Peyer's patch (tissue), 4 donors: ENCODE measurements around the gene FBXO31. TPM values are rescaled to one million over a fixed set of nuclear protein-coding genes. Genes with fewer than 3 reads are reported as not detected.

Experiments used
- total RNA-seq, 4 donors: library from RNA; depleted of rRNA; stranded (reverse); fragments of >200 nt; gene quantifications; one replicate each; pipeline ENCODE4 v1.1.0, GENCODE V29; 2016

FBXO31 gene
- total RNA-seq, 4 donors from 2014 or later: 135 to 207 (median 191) TPM

Other genes starting within 250 kb of the FBXO31 start
- gene C16orf95, start 66.4 kb downstream of the FBXO31 start, total RNA-seq: 1 to 10 TPM in 1 of 4 donors, not detected in 3; 1.2 TPM
- 10 to 100 TPM; 38.0 to 50.6 (median 40.7) TPM for gene MAP1LC3B, start 8.6 kb upstream of the FBXO31 start, total RNA-seq
- 10 to 100 TPM; 28.1 to 68.9 (median 55.9) TPM for gene ZCCHC14, start 109.2 kb upstream of the FBXO31 start, total RNA-seq
- under 1 TPM in 2 of 4 donors, not detected in 2; 0.13 to 0.57 TPM for gene JPH3, start 218.7 kb upstream of the FBXO31 start, total RNA-seq